PC-3 (cell line): ENCODE measurements around the gene TMEM18. TPM values are rescaled to one million over a fixed set of nuclear protein-coding genes. Genes with fewer than 3 reads are reported as not detected.
A peak's percentile ranks its signal among the peaks of the same experiment; 100 is the strongest.

ENCODE experiments used
- ATAC-seq: fragments of 200-7000 bp; cut with Tn5 transposase; 2 replicates; pipeline ENCODE4 v1.9.1; 2020; ENCODE audit warnings: mild to moderate bottlenecking, moderate library complexity
- BruUV-seq: library from RNA; stranded (reverse); fragments of 400-500 nt; replicated peaks from 2 replicates; lab custom pipeline; 2021; lab: Mats Ljungman, UMichigan
- CTCF ChIA-PET: fragments of 300-600 bp; sonication (Branson Sonifier 250); formaldehyde crosslinking; loops from one replicate; lab custom pipeline; 2022; ENCODE audit warnings: antibody characterized with exemption; lab: Charles Lee
- POLR2A ChIA-PET: fragments of 300-600 bp; sonication (Branson Sonifier 250); formaldehyde crosslinking; loops from one replicate; lab custom pipeline; 2022; ENCODE audit warnings: antibody characterized with exemption; ENCODE audit not compliant: unreplicated experiment; lab: Charles Lee
- DNase-seq: peaks from one replicate; pipeline ENCODE4 v3.0.0-alpha.2; 2015
- H2AFZ ChIP-seq: fragments of 300-600 bp; sonication (generic); 2 replicates; pipeline ENCODE4 v1.6.0; 2016; ENCODE audit warnings: antibody characterized with exemption, low read length
- H3F3A ChIP-seq: fragments of 300-600 bp; sonication (generic); one replicate; pipeline ENCODE4 v1.6.0; 2017; ENCODE audit warnings: antibody characterized with exemption, low read length, control low read depth, mild to moderate bottlenecking; ENCODE audit not compliant: unreplicated experiment
- H3K27ac ChIP-seq: fragments of 300-600 bp; sonication (generic); 2 replicates; pipeline ENCODE4 v1.5.1; 2016; ENCODE audit warnings: mild to moderate bottlenecking, low read length
- H3K27me3 ChIP-seq: fragments of 300-600 bp; sonication (generic); 2 replicates; pipeline ENCODE4 v1.6.1; 2016; ENCODE audit warnings: low read length, mixed read lengths
- H3K36me3 ChIP-seq: fragments of 300-600 bp; sonication (generic); 2 replicates; pipeline ENCODE4 v1.6.1; 2016; ENCODE audit warnings: low read depth, mixed run types, low read length, mixed read lengths
- H3K4me1 ChIP-seq: fragments of 300-600 bp; sonication (generic); 2 replicates; pipeline ENCODE4 v1.5.1; 2016; ENCODE audit warnings: low read length; ENCODE audit not compliant: insufficient read depth
- H3K4me2 ChIP-seq: fragments of 300-600 bp; sonication (generic); 2 replicates; pipeline ENCODE4 v1.6.0; 2016; ENCODE audit warnings: low read length
- H3K4me3 ChIP-seq: fragments of 300-600 bp; sonication (generic); 2 replicates; pipeline ENCODE4 v1.5.1; 2016; ENCODE audit warnings: mild to moderate bottlenecking, low read length, mixed read lengths
- H3K79me2 ChIP-seq: fragments of 300-600 bp; sonication (generic); 2 replicates; pipeline ENCODE4 v1.6.1; 2017; ENCODE audit warnings: low read length, mixed read lengths
- H3K9ac ChIP-seq: fragments of 300-600 bp; sonication (generic); 2 replicates; pipeline ENCODE4 v1.6.0; 2016; ENCODE audit warnings: mild to moderate bottlenecking, low read length
- H3K9me2 ChIP-seq: fragments of 300-600 bp; sonication (generic); replicated peaks from 2 replicates; pipeline ENCODE4 v1.6.1; 2016; ENCODE audit warnings: mixed run types, low read length, mixed read lengths
- H3K9me3 ChIP-seq: fragments of 300-600 bp; sonication (generic); 2 replicates; pipeline ENCODE4 v1.6.1; 2016; ENCODE audit warnings: low read length, mixed read lengths
- H4K20me1 ChIP-seq: fragments of 300-600 bp; sonication (generic); 2 replicates; pipeline ENCODE4 v1.6.1; 2016; ENCODE audit warnings: low read length, mixed read lengths
- EZH2 ChIP-seq: fragments of 300-600 bp; sonication (generic); IDR thresholded peaks from one replicate; pipeline ENCODE4 v1.6.1; 2017; ENCODE audit warnings: antibody characterized with exemption, mild to moderate bottlenecking, low read length; ENCODE audit not compliant: unreplicated experiment
- EZH2phosphoT487 ChIP-seq: fragments of 300-600 bp; sonication (generic); IDR thresholded peaks from 2 replicates; pipeline ENCODE4 v1.6.1; 2018; ENCODE audit warnings: mild to moderate bottlenecking, antibody characterized with exemption, low read length, borderline replicate concordance
- intact Hi-C: fragments of 100-400 bp; cut with micrococcal nuclease; formaldehyde crosslinking; loops from 2 replicates; pipeline ENCODE4 v1.9.0; 2023
- total RNA-seq: library from RNA; depleted of rRNA; stranded (reverse); fragments of >200 nt; gene quantifications from 2 replicates; pipeline ENCODE4 v1.2.3, GENCODE V29; 2014
- TF ChIP-seq, protein P1 (sequence below): fragments of 300-600 bp; sonication (generic); conservative IDR thresholded peaks from 2 replicates; pipeline ENCODE4 v1.5.1; 2017; ENCODE audit warnings: antibody characterized with exemption, low read depth, mild to moderate bottlenecking, low read length

The TMEM18 gene
- total RNA-seq, 1 experiment from 2014 or later = 25.5 TPM

DNA sequence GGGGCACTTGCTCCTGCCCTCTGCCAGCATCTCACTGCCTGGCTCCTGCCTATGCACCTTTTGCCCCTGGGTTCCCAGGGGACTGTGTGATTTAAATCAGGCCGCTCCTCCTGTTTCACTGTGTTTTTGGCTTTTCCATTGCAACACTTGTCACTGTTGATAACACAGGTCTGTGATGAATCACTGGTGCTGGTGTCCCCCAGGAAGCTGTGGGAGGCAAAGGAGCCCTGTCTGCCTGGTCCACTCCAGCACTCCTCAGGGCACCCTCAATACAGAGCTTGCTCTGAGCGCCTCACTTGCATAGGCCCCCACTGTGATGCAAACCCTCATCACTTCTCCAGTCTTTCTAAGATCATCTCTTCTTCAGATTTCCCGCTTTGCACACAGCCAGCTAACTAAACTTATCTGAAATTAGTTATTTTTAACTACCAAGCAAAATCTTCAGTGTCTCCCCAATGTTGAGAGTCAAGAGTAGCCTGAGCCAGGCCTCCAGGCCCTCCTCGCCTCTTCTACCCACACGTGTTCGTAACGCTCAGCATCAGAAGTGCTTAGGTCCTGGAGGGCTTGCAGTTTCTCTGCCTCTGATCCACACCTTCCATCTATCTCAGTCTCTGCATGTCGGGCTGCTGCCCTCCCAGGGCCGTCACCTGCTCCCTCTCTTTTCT, 2.8 kb downstream of the TMEM18 start:
- no peaks in the 10 kb centered on the region for H3K27me3 ChIP-seq
- H3K9ac ChIP-seq = no peak overlapping the region
- H3K9me3 ChIP-seq = no peaks in the 10 kb centered on the region
- CTCF ChIA-PET = no interaction called here
- TF ChIP-seq, protein P1, sequence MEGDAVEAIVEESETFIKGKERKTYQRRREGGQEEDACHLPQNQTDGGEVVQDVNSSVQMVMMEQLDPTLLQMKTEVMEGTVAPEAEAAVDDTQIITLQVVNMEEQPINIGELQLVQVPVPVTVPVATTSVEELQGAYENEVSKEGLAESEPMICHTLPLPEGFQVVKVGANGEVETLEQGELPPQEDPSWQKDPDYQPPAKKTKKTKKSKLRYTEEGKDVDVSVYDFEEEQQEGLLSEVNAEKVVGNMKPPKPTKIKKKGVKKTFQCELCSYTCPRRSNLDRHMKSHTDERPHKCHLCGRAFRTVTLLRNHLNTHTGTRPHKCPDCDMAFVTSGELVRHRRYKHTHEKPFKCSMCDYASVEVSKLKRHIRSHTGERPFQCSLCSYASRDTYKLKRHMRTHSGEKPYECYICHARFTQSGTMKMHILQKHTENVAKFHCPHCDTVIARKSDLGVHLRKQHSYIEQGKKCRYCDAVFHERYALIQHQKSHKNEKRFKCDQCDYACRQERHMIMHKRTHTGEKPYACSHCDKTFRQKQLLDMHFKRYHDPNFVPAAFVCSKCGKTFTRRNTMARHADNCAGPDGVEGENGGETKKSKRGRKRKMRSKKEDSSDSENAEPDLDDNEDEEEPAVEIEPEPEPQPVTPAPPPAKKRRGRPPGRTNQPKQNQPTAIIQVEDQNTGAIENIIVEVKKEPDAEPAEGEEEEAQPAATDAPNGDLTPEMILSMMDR = no peak
- H3K4me1 ChIP-seq = peaks cover 43% of the 10 kb centered on the region
- intact Hi-C loops = loop anchor here (10.0 kb wide), 2 partner anchors 410 to 1060 kb away; partner anchors contain the start of genes ACP1 and SH3YL1
- H2AFZ ChIP-seq = no peak overlapping the region
- peak overlapping the region; percentile 52 for H3K27ac ChIP-seq
- H4K20me1 ChIP-seq = peaks cover 28% of the 10 kb centered on the region
- peaks cover 22% of the 10 kb centered on the region for H3K36me3 ChIP-seq
- H3K4me3 ChIP-seq = peak overlapping the region; percentile 85; the same call in 1 of the 2 replicates
- no TSS peak for BruUV-seq
- DNase-seq = no peak
- POLR2A ChIA-PET = no interaction called here
- no peak for ATAC-seq
- H3K79me2 ChIP-seq = peaks cover 43% of the 10 kb centered on the region
- H3K4me2 ChIP-seq = peak overlapping the region; percentile 97
- H3K9me2 ChIP-seq = no peaks in the 10 kb centered on the region
- H3F3A ChIP-seq = peaks cover 12% of the 10 kb centered on the region

- peak overlapping the region; percentile 85; the same call in 1 of the 2 replicates for H3K4me3 ChIP-seq
- peaks cover 25% of the 10 kb centered on the region for H3K36me3 ChIP-seq
- no peaks in the 10 kb centered on the region for H3K9me2 ChIP-seq
- no TSS peak for BruUV-seq
- POLR2A ChIA-PET = no interaction called here
- no peak for TF ChIP-seq EZH2
- TF ChIP-seq EZH2phosphoT487 = no peak
- TF ChIP-seq, protein P1 = no peak
- H3K4me2 ChIP-seq = peak overlapping the region; percentile 97
- H3K79me2 ChIP-seq = peaks cover 43% of the 10 kb centered on the region
- CTCF ChIA-PET = no interaction called here
- intact Hi-C loops = loop anchor here (10.0 kb wide), 2 partner anchors 409 to 1061 kb away; partner anchors contain the start of genes ACP1 and SH3YL1
- peaks cover 45% of the 10 kb centered on the region for H3K4me1 ChIP-seq
- no peak overlapping the region for H3K9ac ChIP-seq
- H4K20me1 ChIP-seq = peaks cover 28% of the 10 kb centered on the region
- peaks cover 12% of the 10 kb centered on the region for H3F3A ChIP-seq
- DNase-seq (peak; percentile 76), ATAC-seq (peak; percentile 23)
- peak overlapping the region; percentile 52 for H3K27ac ChIP-seq
- no peak overlapping the region for H2AFZ ChIP-seq
- no peaks in the 10 kb centered on the region for H3K9me3 ChIP-seq
- H3K27me3 ChIP-seq = no peaks in the 10 kb centered on the region
Observed at GRCh38 chr2:673615-674320, 3.4 kb downstream of the TMEM18 start.

- Histone ChIP-seq H3K27ac (0 out of 2 replicates have a peak overlapping the region, but pooled peaks have one; percentile 2), H3K4me3 (no peak overlapping the region), H3K9ac (no peak overlapping the region), H2AFZ (no peak overlapping the region), H3K4me2 (peak overlapping the region; percentile 97), H3K4me1 (peaks cover 42% of the 10 kb centered on the region), H3K36me3 (peaks cover 33% of the 10 kb centered on the region), H3K79me2 (peaks cover 41% of the 10 kb centered on the region), H3K9me2 (no peaks in the 10 kb centered on the region), H3F3A (peaks cover 12% of the 10 kb centered on the region), H3K27me3 (no peaks in the 10 kb centered on the region), H3K9me3 (no peaks in the 10 kb centered on the region), H4K20me1 (peaks cover 28% of the 10 kb centered on the region)
- CTCF ChIA-PET = no interaction called here
- intact Hi-C loops = loop anchor here (10.0 kb wide), 2 partner anchors 408 to 1062 kb away; partner anchors contain the start of genes ACP1 and SH3YL1
- POLR2A ChIA-PET = no interaction called here
- ATAC-seq = no peak
- DNase-seq = no peak
- no TSS peak for BruUV-seq
- TF ChIP-seq EZH2 (no peak), EZH2phosphoT487 (no peak)
- TF ChIP-seq, protein P1 = no peak
Observed at GRCh38 chr2:673016-673415, 4.2 kb downstream of the TMEM18 start.
